Astrocyte of the spinal cord (primary cell): Measurements from ENCODE around the gene PAPPA.

ENCODE experiments used
- DNase-seq: peaks from one replicate; pipeline ENCODE4 v3.0.0; 2011; ENCODE audit warnings: low read depth, low spot score
- H3K4me3 ChIP-seq: 2 replicates; pipeline ENCODE4 v1.5.1; 2011; ENCODE audit warnings: low read depth, mild to moderate bottlenecking, low read length, moderate library complexity
- in situ Hi-C: cut with HindIII; loops from 2 replicates; pipeline ENCODE4 v1.10.0; 2017; ENCODE audit warnings: low sequenced_read_pairs
- TF ChIP-seq, protein P1 (sequence below): IDR thresholded peaks from 2 replicates; pipeline ENCODE4 v1.5.1; 2012; ENCODE audit warnings: low read depth, mild to moderate bottlenecking, low read length, inconsistent platforms

PAPPA gene

DNA sequence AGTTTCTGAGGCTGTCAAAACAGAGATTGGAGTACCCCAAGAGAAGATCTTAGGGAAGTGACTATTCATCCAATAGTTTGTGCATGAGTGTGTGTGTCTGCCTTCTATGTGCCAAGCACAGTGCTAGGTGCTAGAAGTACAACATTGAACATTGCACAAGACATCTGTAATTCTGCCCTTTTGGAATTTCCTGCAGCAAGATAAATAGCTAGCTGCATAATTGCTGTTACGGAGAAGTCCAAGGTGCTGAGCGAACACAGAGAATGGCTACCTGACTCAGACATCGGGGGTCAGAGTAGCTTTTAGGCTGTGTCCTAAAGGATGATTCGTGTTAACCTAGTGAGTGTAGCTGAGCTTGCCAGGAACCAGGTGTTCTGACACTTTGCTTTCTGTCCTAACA, 44.8 kb downstream of the PAPPA start:
- in situ Hi-C loops: no loop called here
- no peak overlapping the region for H3K4me3 ChIP-seq
- DNase-seq: no peak
- TF ChIP-seq, protein P1, sequence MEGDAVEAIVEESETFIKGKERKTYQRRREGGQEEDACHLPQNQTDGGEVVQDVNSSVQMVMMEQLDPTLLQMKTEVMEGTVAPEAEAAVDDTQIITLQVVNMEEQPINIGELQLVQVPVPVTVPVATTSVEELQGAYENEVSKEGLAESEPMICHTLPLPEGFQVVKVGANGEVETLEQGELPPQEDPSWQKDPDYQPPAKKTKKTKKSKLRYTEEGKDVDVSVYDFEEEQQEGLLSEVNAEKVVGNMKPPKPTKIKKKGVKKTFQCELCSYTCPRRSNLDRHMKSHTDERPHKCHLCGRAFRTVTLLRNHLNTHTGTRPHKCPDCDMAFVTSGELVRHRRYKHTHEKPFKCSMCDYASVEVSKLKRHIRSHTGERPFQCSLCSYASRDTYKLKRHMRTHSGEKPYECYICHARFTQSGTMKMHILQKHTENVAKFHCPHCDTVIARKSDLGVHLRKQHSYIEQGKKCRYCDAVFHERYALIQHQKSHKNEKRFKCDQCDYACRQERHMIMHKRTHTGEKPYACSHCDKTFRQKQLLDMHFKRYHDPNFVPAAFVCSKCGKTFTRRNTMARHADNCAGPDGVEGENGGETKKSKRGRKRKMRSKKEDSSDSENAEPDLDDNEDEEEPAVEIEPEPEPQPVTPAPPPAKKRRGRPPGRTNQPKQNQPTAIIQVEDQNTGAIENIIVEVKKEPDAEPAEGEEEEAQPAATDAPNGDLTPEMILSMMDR: no peak

DNA sequence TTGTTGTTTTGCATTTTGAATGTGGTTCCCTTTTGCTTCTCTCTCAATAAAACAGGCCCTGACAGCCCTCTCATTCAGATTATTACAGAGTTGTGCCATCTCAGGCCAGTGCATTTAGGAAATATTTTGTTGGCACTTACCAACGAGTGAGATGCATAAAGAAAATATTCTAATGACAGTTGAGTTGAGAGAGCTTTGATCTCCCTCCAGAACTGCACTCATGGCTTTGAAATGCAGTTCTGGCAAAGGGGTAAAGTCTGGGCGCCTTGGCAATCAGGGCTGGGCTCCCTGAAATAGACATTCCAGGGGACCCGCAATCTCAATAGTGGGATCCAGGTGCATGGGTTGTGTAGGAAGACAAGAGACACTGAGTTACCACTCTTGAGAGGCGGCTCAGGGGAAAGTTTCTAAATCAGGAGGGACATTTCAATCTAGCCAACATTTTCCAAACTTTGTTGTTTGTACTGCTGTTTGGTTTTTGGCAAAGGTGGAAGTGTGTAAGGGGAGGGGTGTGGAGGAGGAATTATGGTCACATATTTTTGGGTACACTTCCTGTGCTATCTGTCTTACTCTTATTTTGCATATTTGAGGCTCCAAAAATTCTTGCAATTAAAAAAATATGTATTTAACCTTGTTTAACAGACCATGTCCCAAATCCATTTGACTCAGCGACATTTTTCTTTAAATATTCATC, 48.8 kb downstream of the PAPPA start:
- no peak for DNase-seq

DNA sequence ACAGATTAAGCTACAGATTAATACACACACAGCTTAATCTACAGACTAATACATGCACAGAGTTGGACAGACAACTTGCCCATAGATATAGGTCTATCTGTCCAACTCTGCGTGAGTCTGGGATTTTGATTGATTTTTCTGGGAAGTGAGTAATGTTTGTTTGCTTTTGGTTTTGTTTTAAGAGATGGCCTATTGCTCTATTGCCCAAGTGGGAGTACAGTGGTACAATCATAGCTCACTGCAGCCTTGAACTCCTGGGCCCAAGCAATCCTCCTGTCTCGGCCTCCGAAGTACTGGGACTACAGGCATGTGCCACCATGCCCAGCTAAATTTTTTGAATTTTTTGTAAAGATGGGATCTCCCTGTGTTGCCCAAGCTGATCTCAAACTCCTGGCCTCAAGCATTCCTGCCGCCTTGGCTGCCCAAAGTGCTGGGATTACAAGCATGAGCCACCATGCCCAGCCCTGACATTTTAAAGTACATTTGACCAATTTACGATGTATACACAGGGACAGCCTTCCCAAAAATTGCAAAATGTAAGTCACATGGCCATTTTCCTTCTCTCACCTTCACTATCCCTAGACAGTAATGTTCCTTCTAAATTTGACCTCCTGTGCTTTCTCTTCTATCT, 50.8 kb downstream of the PAPPA start:
- H3K4me3 ChIP-seq: no peak overlapping the region
- in situ Hi-C loops: no loop called here
- TF ChIP-seq, protein P1: no peak
- no peak for DNase-seq

More for the DNA sequence above, 48.8 kb downstream of the PAPPA start:
- in situ Hi-C loops: no loop called here
- H3K4me3 ChIP-seq: no peak overlapping the region
- TF ChIP-seq, protein P1: no peak

DNA sequence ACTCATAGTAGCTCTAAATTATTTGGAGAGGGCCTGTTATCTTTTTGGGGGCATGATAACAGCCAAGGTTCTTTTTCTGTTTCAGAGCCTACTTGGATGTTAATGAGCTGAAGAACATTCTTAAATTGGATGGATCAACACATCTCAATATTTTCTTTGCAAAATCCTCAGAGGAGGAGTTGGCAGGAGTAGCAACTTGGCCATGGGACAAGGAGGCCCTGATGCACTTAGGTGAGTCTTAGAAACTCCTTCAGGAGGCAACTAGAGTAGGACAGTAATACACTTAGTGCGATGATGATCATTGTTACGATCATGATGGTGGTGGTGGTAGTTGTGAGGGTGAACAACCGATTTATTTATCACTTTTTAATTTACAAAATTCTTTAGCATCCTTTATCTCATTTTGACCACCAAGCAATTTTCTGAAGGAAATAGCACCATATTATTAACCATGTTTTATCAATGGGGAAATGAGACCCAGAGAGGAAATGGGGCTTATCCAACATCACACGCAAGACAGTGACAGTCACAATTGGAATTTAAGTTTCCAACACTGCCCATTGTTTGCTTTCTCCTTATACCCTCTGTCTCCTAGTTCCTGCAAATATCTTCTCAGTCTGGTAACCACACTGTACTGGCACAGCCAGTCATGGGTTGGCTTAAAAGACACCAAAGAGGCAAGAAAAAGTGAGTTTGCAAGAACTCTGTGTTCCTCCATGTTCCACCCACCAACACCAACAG, 54.0 kb downstream of the PAPPA start:
- in situ Hi-C loops: no loop called here

DNA sequence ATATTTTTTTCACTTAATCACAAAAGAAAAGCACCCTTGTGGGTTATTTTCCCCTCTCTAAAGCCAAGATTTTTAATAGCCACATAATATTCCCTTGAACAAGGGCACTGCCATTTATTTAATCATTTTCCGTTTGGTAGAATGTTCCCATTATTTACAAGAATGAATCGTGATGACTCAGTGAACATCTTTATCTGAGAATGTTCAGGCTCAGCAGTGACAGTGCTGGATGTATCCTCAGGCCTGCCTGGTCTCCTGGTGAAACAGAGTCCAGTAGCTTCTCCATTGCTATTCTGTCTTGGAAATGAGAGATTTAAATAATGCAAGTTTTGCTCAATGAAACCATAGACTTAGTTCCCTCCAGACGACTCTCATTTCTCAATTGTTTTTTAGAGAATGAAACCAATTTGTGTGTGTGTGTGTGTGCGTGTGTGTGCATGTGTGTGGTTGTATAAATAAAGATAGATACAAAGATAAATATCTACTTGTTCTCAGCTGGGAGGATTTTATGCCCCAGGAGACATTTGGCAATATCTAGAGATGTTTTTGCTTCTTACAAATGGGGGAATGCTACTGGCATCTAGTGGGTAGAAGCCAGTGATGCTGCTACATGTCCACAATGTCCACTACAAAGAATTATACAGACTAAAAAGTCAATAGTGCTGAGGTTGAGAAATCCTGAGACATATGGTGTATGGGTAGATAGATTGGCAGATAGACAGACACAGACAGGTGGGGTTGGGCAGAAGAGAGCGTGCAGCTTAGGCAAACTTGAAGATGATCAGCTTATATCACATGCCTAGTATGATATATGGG, 55.0 kb downstream of the PAPPA start:
- no peak overlapping the region for H3K4me3 ChIP-seq
- TF ChIP-seq, protein P1: peak; percentile 5
- in situ Hi-C loops: no loop called here
- peak; percentile 56 for DNase-seq

More for the DNA sequence above, 54.0 kb downstream of the PAPPA start:
- DNase-seq: no peak
- no peak overlapping the region for H3K4me3 ChIP-seq
- TF ChIP-seq, protein P1: no peak

DNA sequence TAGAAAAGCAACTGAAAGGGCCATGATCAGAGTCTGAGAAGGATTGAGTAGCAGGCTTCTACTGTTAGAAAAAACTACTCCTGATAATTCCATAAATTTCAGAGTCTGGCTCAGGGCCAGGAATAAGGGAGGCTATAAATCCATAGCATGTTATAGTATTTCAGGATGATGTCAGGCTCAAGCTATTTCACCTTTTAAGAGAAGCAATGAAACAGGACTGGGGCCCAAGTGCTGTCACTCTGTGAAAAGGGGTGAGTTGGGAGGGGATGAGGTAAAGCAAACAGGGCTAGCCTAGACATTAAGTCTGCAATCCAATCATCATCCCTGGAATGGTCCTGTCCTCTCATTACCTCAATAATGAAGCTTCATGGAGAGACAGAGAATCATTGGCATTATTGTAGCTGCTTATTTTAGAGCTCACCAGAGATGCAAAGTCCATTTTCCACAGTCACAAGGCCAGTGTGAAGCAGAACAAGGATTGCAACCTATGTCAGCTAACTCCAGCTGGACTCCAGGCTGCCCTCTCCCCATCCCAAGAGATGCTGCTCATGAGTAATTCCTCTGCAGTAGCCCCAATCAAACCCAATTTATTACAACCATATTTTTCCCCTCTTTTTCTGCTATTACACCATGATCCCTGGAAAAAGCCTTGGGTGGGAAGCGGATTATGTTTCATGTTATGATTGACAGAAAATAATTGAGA, 56.0 kb downstream of the PAPPA start:
- no peak for DNase-seq
- TF ChIP-seq, protein P1: no peak
- no peak overlapping the region for H3K4me3 ChIP-seq
- in situ Hi-C loops: no loop called here
